Peyer's patch (tissue), 4 donors: ENCODE data around the gene MSANTD2.

Source experiments
- POLR2A ChIP-seq, 2 donors: fragments of 450-650 bp; IDR thresholded peaks; one replicate each; pipeline ENCODE4 v1.5.1; 2017; ENCODE audit warnings: antibody characterized with exemption in 2 of 2, mild to moderate bottlenecking in 2 of 2, moderate library complexity in 2 of 2
- TF ChIP-seq, protein P1 (sequence below), 6 experiments: fragments of 450-650 bp in 4 of 6; fragments of 200-600 bp in 2 of 6; sonication (generic) in 1 of 6; IDR thresholded peaks; one replicate each; pipeline ENCODE4 v1.5.1; 2017 to 2019; ENCODE audit warnings: antibody characterized with exemption in 6 of 6, mild to moderate bottlenecking in 3 of 6, moderate library complexity in 1 of 6

- TF ChIP-seq, protein P1, sequence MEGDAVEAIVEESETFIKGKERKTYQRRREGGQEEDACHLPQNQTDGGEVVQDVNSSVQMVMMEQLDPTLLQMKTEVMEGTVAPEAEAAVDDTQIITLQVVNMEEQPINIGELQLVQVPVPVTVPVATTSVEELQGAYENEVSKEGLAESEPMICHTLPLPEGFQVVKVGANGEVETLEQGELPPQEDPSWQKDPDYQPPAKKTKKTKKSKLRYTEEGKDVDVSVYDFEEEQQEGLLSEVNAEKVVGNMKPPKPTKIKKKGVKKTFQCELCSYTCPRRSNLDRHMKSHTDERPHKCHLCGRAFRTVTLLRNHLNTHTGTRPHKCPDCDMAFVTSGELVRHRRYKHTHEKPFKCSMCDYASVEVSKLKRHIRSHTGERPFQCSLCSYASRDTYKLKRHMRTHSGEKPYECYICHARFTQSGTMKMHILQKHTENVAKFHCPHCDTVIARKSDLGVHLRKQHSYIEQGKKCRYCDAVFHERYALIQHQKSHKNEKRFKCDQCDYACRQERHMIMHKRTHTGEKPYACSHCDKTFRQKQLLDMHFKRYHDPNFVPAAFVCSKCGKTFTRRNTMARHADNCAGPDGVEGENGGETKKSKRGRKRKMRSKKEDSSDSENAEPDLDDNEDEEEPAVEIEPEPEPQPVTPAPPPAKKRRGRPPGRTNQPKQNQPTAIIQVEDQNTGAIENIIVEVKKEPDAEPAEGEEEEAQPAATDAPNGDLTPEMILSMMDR (IDR thresholded peaks at IDR 0.05), result no peak
- TF ChIP-seq POLR2A (IDR thresholded peaks at IDR 0.05), result no peak
Measured at GRCh38 chr11:124791626-124792341, 8.4 kb downstream of the MSANTD2 start.
